ENCODE results near the gene STARD13. TPM values are rescaled to one million over a fixed set of nuclear protein-coding genes. Genes with fewer than 3 reads are reported as not detected.

STARD13 gene
- total RNA-seq, 1 donor from 2014 or later, result 35.0 TPM

DNA sequence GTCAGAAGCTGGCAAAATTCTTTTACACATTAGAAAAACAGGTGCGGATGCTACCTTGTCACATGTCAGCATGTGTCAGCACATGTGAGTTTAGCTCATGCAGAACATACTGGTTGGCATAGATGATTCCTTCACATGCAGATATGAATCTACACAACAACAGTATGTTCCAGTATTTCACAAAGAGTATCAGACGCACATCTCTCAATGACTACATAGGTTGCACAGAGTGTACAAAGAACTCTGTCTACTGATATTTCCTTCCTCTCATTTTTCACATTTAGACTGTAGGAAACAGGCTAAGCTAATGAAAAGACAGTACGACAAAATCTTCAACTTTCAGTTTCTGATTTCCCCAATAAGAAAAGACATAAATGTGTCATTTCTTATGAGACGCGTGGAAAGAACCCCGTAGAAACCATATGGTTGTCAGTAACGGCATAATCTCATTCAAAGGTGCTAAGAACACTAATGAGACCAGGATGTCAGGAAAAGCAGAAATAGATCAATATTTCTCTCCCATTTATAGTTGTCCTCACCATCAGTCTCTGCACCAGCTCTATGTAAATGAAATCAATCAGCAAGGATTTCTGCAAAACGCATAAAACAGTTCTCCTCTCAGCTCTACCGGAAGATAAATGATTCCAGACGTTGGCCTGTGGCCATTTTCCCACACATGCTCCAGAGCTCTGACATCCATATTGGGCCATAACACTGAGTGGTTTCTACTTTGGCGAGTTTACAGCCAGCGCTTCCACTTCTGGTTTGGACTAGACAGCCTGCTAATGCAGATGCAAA lies 81.2 kb downstream of the STARD13 start:
- DNase-seq (ENCODE audit: low read depth, low spot score), result no peak

GRCh38 chr13:33202644-33203169 lies 82.8 kb downstream of the STARD13 start:
- DNase-seq (ENCODE audit: low read depth, low spot score), result no peak

GRCh38 chr13:33201659-33202058 lies 83.9 kb downstream of the STARD13 start:
- DNase-seq (ENCODE audit: low read depth, low spot score), result no peak

- no peak for DNase-seq (ENCODE audit: low read depth, low spot score)
These were observed 86.2 kb downstream of the STARD13 start for GRCh38 chr13:33199289-33199850.

GRCh38 chr13:33197541-33197971 lies 88.0 kb downstream of the STARD13 start:
- DNase-seq (ENCODE audit: low read depth, low spot score), result no peak

GRCh38 chr13:33196767-33197166 lies 88.8 kb downstream of the STARD13 start:
- DNase-seq (ENCODE audit: low read depth, low spot score), result no peak

- no peak for DNase-seq (ENCODE audit: low read depth, low spot score)
These were observed 89.7 kb downstream of the STARD13 start for GRCh38 chr13:33195693-33196464.

GRCh38 chr13:33194820-33195692 lies 90.5 kb downstream of the STARD13 start:
- no peak for DNase-seq (ENCODE audit: low read depth, low spot score)

- DNase-seq (ENCODE audit: low read depth, low spot score), result no peak
These were observed 92.1 kb downstream of the STARD13 start for GRCh38 chr13:33193428-33193974.

DNA sequence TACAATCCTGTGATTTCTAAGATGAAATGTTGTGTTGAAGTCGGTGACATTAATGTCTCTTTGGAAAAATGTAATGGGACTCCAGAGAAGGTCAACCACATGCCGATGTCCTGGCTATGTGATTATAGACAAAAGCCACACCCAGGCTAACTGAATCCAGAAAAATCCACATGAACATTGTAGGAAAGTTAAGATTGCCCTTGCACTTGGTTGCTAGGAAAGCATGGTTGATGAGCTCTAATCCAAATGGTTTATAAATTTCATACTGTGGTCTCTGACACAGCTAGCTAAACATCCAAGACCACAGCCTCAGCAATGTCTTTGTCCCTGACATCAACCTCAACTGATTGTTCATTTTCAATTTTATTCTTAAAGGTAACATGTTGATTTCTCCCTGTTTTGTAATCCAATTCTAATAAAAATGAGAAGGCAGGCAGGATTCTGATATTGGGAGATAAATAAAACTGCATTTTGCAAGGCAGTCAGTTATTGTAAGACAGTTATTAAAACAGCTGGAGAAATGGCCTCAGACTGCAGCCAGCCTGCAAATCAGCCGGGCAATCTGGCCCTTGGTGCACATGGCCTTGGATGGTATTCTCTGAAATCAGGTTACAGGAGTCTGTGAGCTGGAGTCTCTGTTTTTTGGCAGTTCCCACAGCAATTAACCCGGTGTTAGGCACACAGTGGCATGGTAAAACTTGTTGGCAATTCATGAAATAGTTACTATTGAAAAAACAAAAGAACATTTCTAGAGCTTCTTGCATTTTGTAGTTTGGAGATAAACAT lies 93.9 kb downstream of the STARD13 start:
- no peak for DNase-seq (ENCODE audit: low read depth, low spot score)

DNA sequence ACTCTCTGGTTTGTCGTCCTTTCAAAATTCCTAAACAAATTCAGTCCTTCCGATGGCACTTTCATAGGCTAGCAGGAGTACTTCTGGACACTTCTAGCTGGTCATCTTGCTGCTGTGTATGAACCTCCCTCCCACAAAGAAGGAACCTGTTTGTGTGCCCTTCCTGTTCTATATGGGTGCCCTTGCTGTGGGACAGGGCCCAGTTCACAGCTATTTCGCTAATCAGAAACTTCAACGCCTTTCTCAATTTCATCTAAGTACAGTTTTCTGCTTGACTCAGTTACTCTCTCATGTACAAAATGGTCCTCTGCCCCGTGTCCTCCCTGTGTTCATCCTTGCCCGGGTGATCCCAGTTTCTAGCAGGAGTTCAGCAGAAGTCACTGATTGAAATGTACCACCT lies 96.1 kb downstream of the STARD13 start:
- no peak for DNase-seq (ENCODE audit: low read depth, low spot score)

DNA sequence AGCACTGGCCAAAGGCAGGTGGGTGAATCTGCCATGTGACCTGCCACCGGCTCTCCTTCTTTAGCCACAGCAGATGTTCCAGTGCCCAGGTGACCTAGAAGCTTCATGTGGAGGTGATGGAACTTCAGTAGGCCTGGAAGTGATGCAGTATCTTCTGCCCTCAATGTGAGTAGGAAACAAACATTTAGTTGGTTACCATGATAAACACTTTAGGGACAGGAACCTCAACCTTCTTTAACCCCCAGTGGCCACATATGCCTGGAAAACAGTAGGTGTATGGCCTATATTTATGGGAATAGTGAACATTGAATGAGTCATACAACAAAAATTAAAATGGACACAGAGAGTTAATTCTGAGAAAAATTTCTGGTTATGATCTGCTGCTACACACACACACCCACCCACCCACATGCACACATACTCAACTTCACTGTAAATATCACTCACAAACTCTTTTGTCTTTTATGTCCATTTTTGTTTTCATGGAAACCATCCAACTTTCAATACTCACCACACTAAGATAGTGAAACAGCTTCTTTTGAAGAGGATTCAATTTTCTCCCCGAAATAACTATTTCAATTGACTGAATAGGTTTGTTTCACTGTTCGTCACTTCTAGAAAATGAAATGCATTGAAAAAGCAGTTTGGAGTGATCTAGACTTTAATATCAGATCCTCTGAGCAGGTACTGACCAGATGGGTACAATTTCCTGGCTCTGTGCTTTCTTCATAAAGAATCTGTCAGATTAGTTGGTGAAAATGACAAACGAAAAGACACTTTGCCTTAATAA lies 97.3 kb downstream of the STARD13 start:
- no peak for DNase-seq (ENCODE audit: low read depth, low spot score)

GRCh38 chr13:33186861-33187291 lies 98.7 kb downstream of the STARD13 start:
- DNase-seq (ENCODE audit: low read depth, low spot score), result no peak

- DNase-seq (ENCODE audit: low read depth, low spot score), result no peak
These were observed 99.7 kb downstream of the STARD13 start for GRCh38 chr13:33185853-33186252.

DNA sequence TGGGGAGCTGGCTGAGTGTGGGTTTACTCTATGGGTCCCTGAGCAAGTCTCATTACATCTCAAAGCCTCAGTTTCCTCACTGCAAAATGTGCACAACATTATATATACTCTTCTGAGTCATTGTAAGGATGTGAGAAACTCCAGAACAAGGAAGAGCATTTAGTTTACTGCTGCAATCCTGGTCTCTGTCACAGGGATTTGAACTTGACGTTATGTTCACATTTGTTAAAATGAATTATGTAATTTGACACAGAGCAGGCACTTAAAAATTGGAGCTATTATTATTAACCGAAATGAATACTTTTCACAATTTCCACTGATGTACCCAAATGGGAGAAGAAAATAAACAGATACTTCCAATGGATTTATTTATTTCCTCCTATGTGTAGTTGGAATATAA lies 101.0 kb downstream of the STARD13 start:
- DNase-seq (ENCODE audit: low read depth, low spot score), result no peak

DNA sequence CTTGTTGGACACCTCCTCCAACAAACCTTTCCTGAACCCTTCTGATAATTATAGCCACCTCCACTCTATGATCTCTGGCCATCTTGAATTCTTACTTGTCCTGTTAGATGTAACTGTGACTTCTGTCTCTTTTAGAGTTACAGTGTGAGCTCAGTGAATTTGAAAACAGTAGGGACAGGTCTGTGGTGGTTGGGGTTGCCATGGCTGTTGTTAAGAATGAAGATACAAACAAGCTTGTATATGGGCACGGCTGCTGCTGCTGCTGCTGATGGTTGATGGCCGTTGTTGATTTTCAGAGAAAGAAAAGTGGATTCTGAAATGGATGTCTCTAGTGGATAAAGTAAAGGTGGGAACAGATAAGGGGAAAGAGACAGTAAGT lies 101.5 kb downstream of the STARD13 start:
- DNase-seq (ENCODE audit: low read depth, low spot score), result no peak

- no peak for DNase-seq (ENCODE audit: low read depth, low spot score)
These were observed 102.0 kb downstream of the STARD13 start for GRCh38 chr13:33183431-33184111.

- DNase-seq (ENCODE audit: low read depth, low spot score), result no peak
These were observed 102.8 kb downstream of the STARD13 start for GRCh38 chr13:33182729-33183128.

DNA sequence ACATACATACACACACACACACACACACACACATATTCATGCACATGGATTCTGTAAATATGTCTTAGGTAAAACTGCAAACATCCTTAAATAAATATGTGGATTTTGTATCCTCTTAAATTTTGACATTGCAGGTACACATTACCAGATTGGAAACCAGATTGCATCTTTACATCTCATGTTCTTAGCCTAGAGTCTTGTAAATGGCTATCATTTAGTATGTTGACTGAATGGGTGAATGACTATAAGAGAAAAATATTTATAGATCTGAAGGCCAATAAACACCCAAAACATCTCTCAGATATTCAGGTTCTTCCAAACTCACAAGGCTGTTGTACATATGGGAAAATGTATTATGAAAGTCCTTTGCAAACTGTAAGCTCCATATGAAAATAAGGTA lies 104.3 kb downstream of the STARD13 start:
- no peak for DNase-seq (ENCODE audit: low read depth, low spot score)
